ENCODE measurements around the gene HSD17B13. TPM values are rescaled to one million over a fixed set of nuclear protein-coding genes. Genes with fewer than 3 reads are reported as not detected.
"Not testable (repeated sequence)": the region's sequence is repeated elsewhere in the genome, so short reads cannot be mapped to it uniquely, and the experiment has no call there.

HSD17B13 gene
- polyA plus RNA-seq, 2 donors, result 0.08 to 0.14 TPM

DNA sequence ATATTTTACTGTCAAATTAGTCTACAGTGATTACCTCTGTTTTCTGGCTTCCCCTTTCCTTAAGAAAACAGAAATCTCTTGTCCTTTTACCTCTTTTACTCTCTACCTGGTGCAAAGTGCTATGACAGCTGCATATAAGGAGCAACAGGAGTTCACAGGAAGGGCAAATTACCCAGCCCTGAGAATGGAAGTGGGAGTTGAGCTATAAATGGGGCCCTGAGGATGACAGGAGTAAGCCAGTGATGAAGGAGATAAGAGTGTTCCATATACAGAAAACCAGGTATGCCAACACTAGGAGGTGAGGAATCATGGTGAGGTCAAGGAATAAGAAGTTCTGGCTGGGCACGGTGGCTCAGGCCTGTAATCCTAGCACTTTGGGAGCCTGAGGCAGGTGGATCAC is 4.5 kb upstream of the HSD17B13 start:
- Histone ChIP-seq H3K4me3 (ENCODE audit: low read depth in 1 of 2, low read length in 2 of 2) (no peak overlapping the region), H3K4me1 (ENCODE audit: control insufficient read depth in 2 of 2, insufficient read depth in 2 of 2, low read length in 1 of 2) (no peaks in the 10 kb centered on the region), H3K27me3 (ENCODE audit: control insufficient read depth in 1 of 2, insufficient read depth in 2 of 2, low read length in 2 of 2) (no peaks in the 10 kb centered on the region), H3K9me3 (ENCODE audit: control insufficient read depth in 2 of 2, insufficient read depth in 1 of 2, low read depth in 1 of 2, low read length in 1 of 2) (no peaks in the 10 kb centered on the region), H3K36me3 (ENCODE audit: control insufficient read depth in 2 of 2, insufficient read depth in 2 of 2, low read length in 1 of 2) (no peaks in the 10 kb centered on the region), H3K27ac (ENCODE audit: low read depth in 2 of 2, low read length in 1 of 2) (no peak overlapping the region)
- WGBS, 2 donors, result 94 to 100% methylated on average over 1 of the region's 1 CpG

DNA sequence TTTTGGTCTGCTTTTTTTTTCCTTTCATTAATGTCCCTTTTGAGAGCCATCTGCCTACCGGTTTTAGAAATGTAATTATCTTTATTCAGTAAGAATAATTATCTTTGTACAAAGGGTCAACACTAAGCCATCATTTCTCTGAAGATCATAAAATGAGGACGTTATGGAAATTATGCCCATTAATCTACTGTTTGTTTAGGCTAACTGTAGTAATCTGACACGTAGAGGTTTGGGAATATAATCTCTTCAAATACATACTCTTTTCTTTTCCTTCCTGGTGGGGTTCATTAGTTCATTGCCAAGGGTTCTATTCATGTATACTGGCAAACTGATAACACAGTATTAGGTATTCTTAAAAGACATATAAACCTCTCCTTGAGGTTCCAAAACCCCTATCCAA is 3.8 kb upstream of the HSD17B13 start:
- Histone ChIP-seq H3K4me3 (ENCODE audit: low read depth in 1 of 2, low read length in 2 of 2) (no peak overlapping the region), H3K27ac (ENCODE audit: low read depth in 2 of 2, low read length in 1 of 2) (no peak overlapping the region), H3K27me3 (ENCODE audit: control insufficient read depth in 1 of 2, insufficient read depth in 2 of 2, low read length in 2 of 2) (no peaks in the 10 kb centered on the region), H3K9me3 (ENCODE audit: control insufficient read depth in 2 of 2, insufficient read depth in 1 of 2, low read depth in 1 of 2, low read length in 1 of 2) (no peaks in the 10 kb centered on the region), H3K36me3 (ENCODE audit: control insufficient read depth in 2 of 2, insufficient read depth in 2 of 2, low read length in 1 of 2) (no peaks in the 10 kb centered on the region), H3K4me1 (ENCODE audit: control insufficient read depth in 2 of 2, insufficient read depth in 2 of 2, low read length in 1 of 2) (no peaks in the 10 kb centered on the region)
- 42 to 50% methylated on average over 3 of the region's 3 CpGs for WGBS, 2 donors

DNA sequence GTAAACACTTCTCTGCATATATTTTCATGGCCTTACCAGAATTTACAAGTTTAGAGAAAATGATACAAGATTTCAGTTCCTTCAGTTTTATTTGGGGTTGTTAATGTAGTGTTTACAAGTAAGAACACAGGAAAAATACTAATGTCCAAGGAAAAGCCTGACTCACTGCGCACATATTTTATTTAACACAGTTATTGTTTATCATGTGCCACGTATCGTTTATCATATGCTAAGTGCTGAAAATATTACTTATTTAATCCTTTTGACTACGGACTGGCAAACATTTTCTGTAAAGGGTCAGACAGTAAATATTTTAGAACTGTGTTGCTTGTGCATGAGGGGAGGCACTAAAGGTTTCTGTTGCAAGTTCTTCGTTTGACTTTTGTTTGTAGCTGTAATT is 794 bp downstream of the HSD17B13 start:
- 57 to 64% methylated on average over 5 of the region's 5 CpGs for WGBS, 2 donors
- no peaks in the 10 kb centered on the region for H3K36me3 ChIP-seq (ENCODE audit: control insufficient read depth in 2 of 2, insufficient read depth in 2 of 2, low read length in 1 of 2)
- no peak overlapping the region for H3K27ac ChIP-seq (ENCODE audit: low read depth in 2 of 2, low read length in 1 of 2)
- peaks cover 0 to 2% of the 10 kb centered on the region in 2 donors for H3K27me3 ChIP-seq (ENCODE audit: control insufficient read depth in 1 of 2, insufficient read depth in 2 of 2, low read length in 2 of 2)
- no peaks in the 10 kb centered on the region for H3K9me3 ChIP-seq (ENCODE audit: control insufficient read depth in 2 of 2, insufficient read depth in 1 of 2, low read depth in 1 of 2, low read length in 1 of 2)
- no peak overlapping the region for H3K4me3 ChIP-seq (ENCODE audit: low read depth in 1 of 2, low read length in 2 of 2)
- H3K4me1 ChIP-seq (ENCODE audit: control insufficient read depth in 2 of 2, insufficient read depth in 2 of 2, low read length in 1 of 2), result no peaks in the 10 kb centered on the region

GRCh38 chr4:87317527-87317926 is 5.2 kb downstream of the HSD17B13 start:
- Histone ChIP-seq H3K27me3 (ENCODE audit: control insufficient read depth in 1 of 2, insufficient read depth in 2 of 2, low read length in 2 of 2) (peaks cover 0 to 2% of the 10 kb centered on the region in 2 donors), H3K9me3 (ENCODE audit: control insufficient read depth in 2 of 2, insufficient read depth in 1 of 2, low read depth in 1 of 2, low read length in 1 of 2) (no peaks in the 10 kb centered on the region), H3K4me1 (ENCODE audit: control insufficient read depth in 2 of 2, insufficient read depth in 2 of 2, low read length in 1 of 2) (no peaks in the 10 kb centered on the region), H3K27ac (ENCODE audit: low read depth in 2 of 2, low read length in 1 of 2) (no peak overlapping the region), H3K4me3 (ENCODE audit: low read depth in 1 of 2, low read length in 2 of 2) (no peak overlapping the region), H3K36me3 (ENCODE audit: control insufficient read depth in 2 of 2, insufficient read depth in 2 of 2, low read length in 1 of 2) (no peaks in the 10 kb centered on the region)
- 45 to 75% methylated on average over 1 of the region's 1 CpG for WGBS, 2 donors

DNA sequence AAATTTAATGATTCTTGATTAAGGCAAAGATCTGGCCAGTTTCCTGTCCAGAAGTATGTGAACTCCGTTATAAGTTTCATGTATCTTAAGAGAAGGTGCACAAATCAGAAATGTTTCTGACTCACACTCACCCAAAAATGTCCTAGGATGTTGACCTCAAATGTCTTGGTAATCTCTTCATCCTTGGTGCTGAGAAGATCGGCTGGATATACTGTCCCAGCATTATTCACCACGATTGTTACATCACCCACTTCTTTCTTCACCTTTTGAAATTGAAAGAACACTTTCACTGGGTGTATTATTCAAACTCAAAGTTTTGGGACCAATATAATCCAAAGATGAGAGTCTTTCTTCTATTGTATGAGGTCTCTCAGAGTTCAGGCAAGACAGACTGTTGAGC is 5.7 kb downstream of the HSD17B13 start:
- H3K27ac ChIP-seq (ENCODE audit: low read depth in 2 of 2, low read length in 1 of 2), result no peak overlapping the region
- 75 to 80% methylated on average over 3 of the region's 3 CpGs for WGBS, 2 donors

GRCh38 chr4:87315000-87315399 is 7.7 kb downstream of the HSD17B13 start:
- H3K27ac ChIP-seq (ENCODE audit: low read depth in 2 of 2, low read length in 1 of 2); H3K36me3 ChIP-seq (ENCODE audit: control insufficient read depth in 2 of 2, insufficient read depth in 2 of 2, low read length in 1 of 2); H3K4me1 ChIP-seq (ENCODE audit: control insufficient read depth in 2 of 2, insufficient read depth in 2 of 2, low read length in 1 of 2); H3K9me3 ChIP-seq (ENCODE audit: control insufficient read depth in 2 of 2, insufficient read depth in 1 of 2, low read depth in 1 of 2, low read length in 1 of 2); H3K4me3 ChIP-seq (ENCODE audit: low read depth in 1 of 2, low read length in 2 of 2); H3K27me3 ChIP-seq (ENCODE audit: control insufficient read depth in 1 of 2, insufficient read depth in 2 of 2, low read length in 2 of 2): not testable (repeated sequence)
- WGBS, 2 donors, result 64 to 66% methylated on average over 4 of the region's 4 CpGs

More for the DNA sequence above, 5.7 kb downstream of the HSD17B13 start:
- H3K9me3 ChIP-seq (ENCODE audit: control insufficient read depth in 2 of 2, insufficient read depth in 1 of 2, low read depth in 1 of 2, low read length in 1 of 2), result no peaks in the 10 kb centered on the region
- no peaks in the 10 kb centered on the region for H3K36me3 ChIP-seq (ENCODE audit: control insufficient read depth in 2 of 2, insufficient read depth in 2 of 2, low read length in 1 of 2)
- H3K4me1 ChIP-seq (ENCODE audit: control insufficient read depth in 2 of 2, insufficient read depth in 2 of 2, low read length in 1 of 2), result no peaks in the 10 kb centered on the region
- H3K27me3 ChIP-seq (ENCODE audit: control insufficient read depth in 1 of 2, insufficient read depth in 2 of 2, low read length in 2 of 2), result peaks cover 0 to 2% of the 10 kb centered on the region in 2 donors
- no peak overlapping the region for H3K4me3 ChIP-seq (ENCODE audit: low read depth in 1 of 2, low read length in 2 of 2)

- Histone ChIP-seq H3K27me3 (ENCODE audit: control insufficient read depth in 1 of 2, insufficient read depth in 2 of 2, low read length in 2 of 2) (no peaks in the 10 kb centered on the region), H3K4me1 (ENCODE audit: control insufficient read depth in 2 of 2, insufficient read depth in 2 of 2, low read length in 1 of 2) (no peaks in the 10 kb centered on the region), H3K9me3 (ENCODE audit: control insufficient read depth in 2 of 2, insufficient read depth in 1 of 2, low read depth in 1 of 2, low read length in 1 of 2) (no peaks in the 10 kb centered on the region), H3K4me3 (ENCODE audit: low read depth in 1 of 2, low read length in 2 of 2) (no peak overlapping the region), H3K36me3 (ENCODE audit: control insufficient read depth in 2 of 2, insufficient read depth in 2 of 2, low read length in 1 of 2) (no peaks in the 10 kb centered on the region), H3K27ac (ENCODE audit: low read depth in 2 of 2, low read length in 1 of 2) (no peak overlapping the region)
- 78 to 89% methylated on average over 3 of the region's 3 CpGs for WGBS, 2 donors
Observed at GRCh38 chr4:87313756-87314155, 8.9 kb downstream of the HSD17B13 start.

DNA sequence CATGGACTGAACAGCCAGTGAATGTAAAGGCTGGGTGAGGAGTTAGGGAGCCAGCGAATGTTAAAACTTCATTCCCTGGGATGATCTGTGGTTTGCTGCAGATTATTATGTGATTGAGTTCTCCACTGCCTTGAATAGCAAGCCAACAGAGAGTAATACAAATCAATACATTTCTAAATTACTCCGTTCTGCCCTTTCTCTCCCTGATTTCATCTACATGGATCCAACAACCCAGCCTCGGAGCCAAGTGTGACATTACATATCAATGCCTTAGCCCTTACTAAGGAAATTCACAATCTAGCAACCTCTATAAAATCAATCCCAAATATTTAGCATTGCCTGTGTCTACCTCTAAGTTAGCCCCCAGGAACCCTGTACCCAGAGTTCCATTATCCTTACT is 11.0 kb downstream of the HSD17B13 start:
- Histone ChIP-seq H3K27me3 (ENCODE audit: control insufficient read depth in 1 of 2, insufficient read depth in 2 of 2, low read length in 2 of 2) (no peaks in the 10 kb centered on the region), H3K4me3 (ENCODE audit: low read depth in 1 of 2, low read length in 2 of 2) (no peak overlapping the region), H3K27ac (ENCODE audit: low read depth in 2 of 2, low read length in 1 of 2) (no peak overlapping the region), H3K9me3 (ENCODE audit: control insufficient read depth in 2 of 2, insufficient read depth in 1 of 2, low read depth in 1 of 2, low read length in 1 of 2) (no peaks in the 10 kb centered on the region), H3K4me1 (ENCODE audit: control insufficient read depth in 2 of 2, insufficient read depth in 2 of 2, low read length in 1 of 2) (no peaks in the 10 kb centered on the region), H3K36me3 (ENCODE audit: control insufficient read depth in 2 of 2, insufficient read depth in 2 of 2, low read length in 1 of 2) (no peaks in the 10 kb centered on the region)
- WGBS, 2 donors, result 95 to 98% methylated on average over 3 of the region's 3 CpGs

DNA sequence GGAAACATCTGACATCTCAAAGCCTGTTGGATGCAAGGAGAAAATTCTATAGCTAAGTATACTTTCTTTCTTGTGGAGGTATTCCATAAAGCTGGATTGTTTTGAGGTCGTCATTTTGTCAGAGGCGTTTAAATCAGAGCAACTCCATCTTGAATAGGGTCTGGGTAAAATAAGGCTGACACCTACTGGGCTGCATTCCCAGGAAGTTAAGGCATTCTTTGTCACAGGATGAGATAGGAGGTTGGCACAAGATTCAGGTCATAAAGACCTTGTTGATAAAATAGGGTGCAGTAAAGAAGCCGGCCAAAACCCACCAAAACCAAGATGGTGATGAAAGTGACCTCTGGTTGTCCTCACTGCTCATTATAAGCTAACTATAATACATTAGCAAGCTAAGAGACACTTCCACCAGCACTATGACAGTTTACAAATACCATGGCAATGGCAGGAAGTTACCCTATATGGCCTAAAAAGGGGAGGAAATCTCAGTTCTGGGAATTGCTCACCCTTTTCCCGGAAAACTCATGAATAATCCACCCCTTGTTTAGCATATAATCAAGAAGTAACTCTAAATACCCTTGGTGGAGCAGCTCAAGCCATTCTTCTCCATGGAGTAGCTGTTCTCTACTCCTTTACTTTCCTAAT is 11.9 kb downstream of the HSD17B13 start:
- 76 to 82% methylated on average over 4 of the region's 4 CpGs for WGBS, 2 donors
- no peaks in the 10 kb centered on the region for H3K9me3 ChIP-seq (ENCODE audit: control insufficient read depth in 2 of 2, insufficient read depth in 1 of 2, low read depth in 1 of 2, low read length in 1 of 2)
- H3K4me1 ChIP-seq (ENCODE audit: control insufficient read depth in 2 of 2, insufficient read depth in 2 of 2, low read length in 1 of 2), result no peaks in the 10 kb centered on the region
- H3K27ac ChIP-seq (ENCODE audit: low read depth in 2 of 2, low read length in 1 of 2), result no peak overlapping the region
- H3K27me3 ChIP-seq (ENCODE audit: control insufficient read depth in 1 of 2, insufficient read depth in 2 of 2, low read length in 2 of 2), result no peaks in the 10 kb centered on the region
- no peak overlapping the region for H3K4me3 ChIP-seq (ENCODE audit: low read depth in 1 of 2, low read length in 2 of 2)
- no peaks in the 10 kb centered on the region for H3K36me3 ChIP-seq (ENCODE audit: control insufficient read depth in 2 of 2, insufficient read depth in 2 of 2, low read length in 1 of 2)

DNA sequence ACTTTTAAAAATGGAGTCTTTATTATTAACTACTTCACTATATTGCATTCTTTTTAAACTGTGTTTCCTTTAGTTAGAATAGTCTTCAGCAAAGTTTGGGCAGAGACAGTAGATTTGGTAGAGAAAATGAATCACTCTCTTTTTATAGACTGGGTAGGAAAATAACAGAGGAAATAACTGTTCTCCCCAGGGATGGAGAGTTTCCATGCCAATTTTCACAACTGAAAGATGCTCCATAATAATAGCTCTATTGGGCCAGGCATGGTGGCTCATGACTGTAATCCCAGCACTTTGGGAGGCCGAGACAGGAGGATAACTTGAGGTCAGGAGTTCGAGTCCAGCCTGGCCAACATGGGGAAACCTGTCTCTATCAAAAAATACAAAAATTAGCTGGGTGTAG is 13.1 kb downstream of the HSD17B13 start:
- H3K27me3 ChIP-seq (ENCODE audit: control insufficient read depth in 1 of 2, insufficient read depth in 2 of 2, low read length in 2 of 2), result no peaks in the 10 kb centered on the region
- H3K36me3 ChIP-seq (ENCODE audit: control insufficient read depth in 2 of 2, insufficient read depth in 2 of 2, low read length in 1 of 2), result no peaks in the 10 kb centered on the region
- no peaks in the 10 kb centered on the region for H3K9me3 ChIP-seq (ENCODE audit: control insufficient read depth in 2 of 2, insufficient read depth in 1 of 2, low read depth in 1 of 2, low read length in 1 of 2)
- H3K4me1 ChIP-seq (ENCODE audit: control insufficient read depth in 2 of 2, insufficient read depth in 2 of 2, low read length in 1 of 2), result no peaks in the 10 kb centered on the region
- H3K4me3 ChIP-seq (ENCODE audit: low read depth in 1 of 2, low read length in 2 of 2), result no peak overlapping the region
- 85 to 92% methylated on average over 2 of the region's 2 CpGs for WGBS, 2 donors
- no peak overlapping the region for H3K27ac ChIP-seq (ENCODE audit: low read depth in 2 of 2, low read length in 1 of 2)

Measured in esophagus (tissue), 2 donors.